ENCODE data around the gene COL28A1. TPM values are rescaled to one million over a fixed set of nuclear protein-coding genes. Genes with fewer than 3 reads are reported as not detected.

The COL28A1 gene
- total and polyA plus RNA-seq, 7 donors, result 0.29 to 6.3 (median 1.9) TPM

GRCh38 chr7:7329326-7329725 lies 206.3 kb downstream of the COL28A1 start:
- 6 to 32% (median 10%) methylated on average over 1 of the region's 1 CpG for WGBS, 3 donors
- Histone ChIP-seq H3K9me3 (no peaks in the 10 kb centered on the region), H3K27me3 (ENCODE audit: insufficient read depth in 3 of 3, low read length in 2 of 3) (peaks cover 0 to 3% (median 0%) of the 10 kb centered on the region in 3 donors), H3K36me3 (ENCODE audit: insufficient read depth in 1 of 2, low read depth in 1 of 2) (no peaks in the 10 kb centered on the region), H3K27ac (no peak overlapping the region), H3K4me3 (no peak overlapping the region), H3K4me1 (no peaks in the 10 kb centered on the region)
- no peak for DNase-seq
- intact Hi-C loops (cut with DNase I), result no loop called here
- TF ChIP-seq, protein P1, sequence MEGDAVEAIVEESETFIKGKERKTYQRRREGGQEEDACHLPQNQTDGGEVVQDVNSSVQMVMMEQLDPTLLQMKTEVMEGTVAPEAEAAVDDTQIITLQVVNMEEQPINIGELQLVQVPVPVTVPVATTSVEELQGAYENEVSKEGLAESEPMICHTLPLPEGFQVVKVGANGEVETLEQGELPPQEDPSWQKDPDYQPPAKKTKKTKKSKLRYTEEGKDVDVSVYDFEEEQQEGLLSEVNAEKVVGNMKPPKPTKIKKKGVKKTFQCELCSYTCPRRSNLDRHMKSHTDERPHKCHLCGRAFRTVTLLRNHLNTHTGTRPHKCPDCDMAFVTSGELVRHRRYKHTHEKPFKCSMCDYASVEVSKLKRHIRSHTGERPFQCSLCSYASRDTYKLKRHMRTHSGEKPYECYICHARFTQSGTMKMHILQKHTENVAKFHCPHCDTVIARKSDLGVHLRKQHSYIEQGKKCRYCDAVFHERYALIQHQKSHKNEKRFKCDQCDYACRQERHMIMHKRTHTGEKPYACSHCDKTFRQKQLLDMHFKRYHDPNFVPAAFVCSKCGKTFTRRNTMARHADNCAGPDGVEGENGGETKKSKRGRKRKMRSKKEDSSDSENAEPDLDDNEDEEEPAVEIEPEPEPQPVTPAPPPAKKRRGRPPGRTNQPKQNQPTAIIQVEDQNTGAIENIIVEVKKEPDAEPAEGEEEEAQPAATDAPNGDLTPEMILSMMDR (IDR thresholded peaks at IDR 0.05), result no peak
- ATAC-seq, result no peak

GRCh38 chr7:7327423-7327822 lies 208.2 kb downstream of the COL28A1 start:
- Histone ChIP-seq H3K27me3 (ENCODE audit: insufficient read depth in 3 of 3, low read length in 2 of 3) (peaks cover 0 to 3% (median 0%) of the 10 kb centered on the region in 3 donors), H3K36me3 (ENCODE audit: insufficient read depth in 1 of 2, low read depth in 1 of 2) (no peaks in the 10 kb centered on the region), H3K4me3 (no peak overlapping the region), H3K4me1 (no peaks in the 10 kb centered on the region), H3K9me3 (no peaks in the 10 kb centered on the region), H3K27ac (no peak overlapping the region)
- TF ChIP-seq, protein P1 (IDR thresholded peaks at IDR 0.05), result no peak
- DNase-seq, result no peak
- no peak for ATAC-seq
- intact Hi-C loops (cut with DNase I), result no loop called here
- whole genome bisulfite sequencing, 3 donors, result 62 to 67% (median 66%) methylated on average over 2 of the region's 2 CpGs

- Histone ChIP-seq H3K36me3 (ENCODE audit: insufficient read depth in 1 of 2, low read depth in 1 of 2) (no peaks in the 10 kb centered on the region), H3K27me3 (ENCODE audit: insufficient read depth in 3 of 3, low read length in 2 of 3) (no peaks in the 10 kb centered on the region), H3K4me1 (no peaks in the 10 kb centered on the region), H3K4me3 (no peak overlapping the region), H3K9me3 (no peaks in the 10 kb centered on the region), H3K27ac (no peak overlapping the region)
- TF ChIP-seq, protein P1 (IDR thresholded peaks at IDR 0.05), result no peak
- DNase-seq (no peak), ATAC-seq (no peak)
- intact Hi-C loops (cut with DNase I), result no loop called here
- WGBS, 3 donors, result 46 to 48% (median 47%) methylated on average over 3 of the region's 3 CpGs
Observed at GRCh38 chr7:7324698-7325097, 211.0 kb downstream of the COL28A1 start.

DNA sequence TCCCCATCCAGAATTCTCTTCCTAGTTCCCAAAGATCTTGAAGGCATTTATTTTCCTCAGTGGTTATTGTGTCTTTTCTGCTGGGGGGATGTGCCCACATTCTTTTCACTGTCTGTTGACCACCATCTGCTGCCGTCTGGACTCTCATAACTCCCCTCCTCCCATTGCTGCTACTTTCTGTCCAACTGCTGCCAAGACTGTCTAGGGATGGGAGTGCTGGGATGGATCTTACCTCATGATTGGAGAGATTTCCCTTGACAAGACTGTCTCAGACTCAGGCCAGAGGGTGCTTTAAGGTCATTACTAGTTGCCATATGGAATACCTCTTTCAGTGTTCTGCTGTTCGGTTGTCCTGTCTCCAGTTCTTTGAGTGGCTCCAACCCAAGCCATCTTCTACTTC lies 211.8 kb downstream of the COL28A1 start:
- Histone ChIP-seq H3K4me1 (no peaks in the 10 kb centered on the region), H3K4me3 (no peak overlapping the region), H3K36me3 (ENCODE audit: insufficient read depth in 1 of 2, low read depth in 1 of 2) (no peaks in the 10 kb centered on the region), H3K9me3 (no peaks in the 10 kb centered on the region), H3K27me3 (ENCODE audit: insufficient read depth in 3 of 3, low read length in 2 of 3) (no peaks in the 10 kb centered on the region), H3K27ac (no peak overlapping the region)
- 55 to 65% (median 55%) methylated on average over 2 of the region's 2 CpGs for WGBS, 3 donors
- DNase-seq (no peak), ATAC-seq (no peak)
- TF ChIP-seq, protein P1 (IDR thresholded peaks at IDR 0.05), result no peak
- intact Hi-C loops (cut with DNase I), result no loop called here

GRCh38 chr7:7323352-7323751 lies 212.3 kb downstream of the COL28A1 start:
- Histone ChIP-seq H3K36me3 (ENCODE audit: insufficient read depth in 1 of 2, low read depth in 1 of 2) (no peaks in the 10 kb centered on the region), H3K4me3 (no peak overlapping the region), H3K27ac (no peak overlapping the region), H3K9me3 (no peaks in the 10 kb centered on the region), H3K27me3 (ENCODE audit: insufficient read depth in 3 of 3, low read length in 2 of 3) (no peaks in the 10 kb centered on the region), H3K4me1 (no peaks in the 10 kb centered on the region)
- TF ChIP-seq, protein P1 (IDR thresholded peaks at IDR 0.05), result no peak
- ATAC-seq (no peak), DNase-seq (no peak)
- intact Hi-C loops (cut with DNase I), result no loop called here
- WGBS, 3 donors, result 68 to 75% (median 74%) methylated on average over 6 of the region's 6 CpGs

Data from psoas muscle (tissue), 8 donors.